GM12878 (cell line): ENCODE results near the gene S100A12.

Source experiments
- BHLHE40 ChIP-seq, 2 experiments: fragments of 450-650 bp in 1 of 2; IDR thresholded peaks; 2 replicates each; pipeline ENCODE4 v1.6.1; 2011 to 2017; ENCODE audit warnings: low read depth in 2 of 2, borderline replicate concordance in 1 of 2, improper control_type of control experiment in 1 of 2, low read length in 1 of 2, mild to moderate bottlenecking in 1 of 2
- EZH2 ChIP-seq: IDR thresholded peaks from 2 replicates; pipeline ENCODE4 v1.6.1; 2012; ENCODE audit warnings: low read depth, mild to moderate bottlenecking, control low read depth, inconsistent platforms, low read length, borderline replicate concordance; ENCODE audit not compliant: control insufficient read depth
- NR2C2 ChIP-seq: IDR thresholded peaks from 2 replicates; pipeline ENCODE4 v1.6.1; 2011; ENCODE audit warnings: borderline replicate concordance, low read depth; ENCODE audit not compliant: control insufficient read depth, insufficient read length
- TBL1XR1 ChIP-seq: IDR thresholded peaks from 2 replicates; pipeline ENCODE4 v1.6.1; 2012; ENCODE audit warnings: low read depth, low read length, improper control_type of control experiment
- TF ChIP-seq, protein P1 (sequence below), 3 experiments: IDR thresholded peaks in 2 of 3; conservative IDR thresholded peaks in 1 of 3; 2 replicates each; pipeline ENCODE4 v1.5.1; 2011; ENCODE audit warnings: low read depth in 3 of 3, low read length in 3 of 3, mild to moderate bottlenecking in 3 of 3, control low read depth in 2 of 3, moderate library complexity in 2 of 3, inconsistent platforms in 1 of 3, mixed read lengths in 1 of 3; ENCODE audit not compliant: control insufficient read depth in 2 of 3, insufficient read depth in 1 of 3; ENCODE audit errors: extremely low read depth in 1 of 3

GRCh38 chr1:153395776-153396175 is 20.4 kb upstream of the S100A12 start:
- TF ChIP-seq BHLHE40 (IDR thresholded peaks at IDR 0.05; ENCODE audit: borderline replicate concordance in 1 of 2, low read depth in 2 of 2, low read length in 1 of 2): no peak
- TF ChIP-seq TBL1XR1: no peak
- TF ChIP-seq, protein P1, sequence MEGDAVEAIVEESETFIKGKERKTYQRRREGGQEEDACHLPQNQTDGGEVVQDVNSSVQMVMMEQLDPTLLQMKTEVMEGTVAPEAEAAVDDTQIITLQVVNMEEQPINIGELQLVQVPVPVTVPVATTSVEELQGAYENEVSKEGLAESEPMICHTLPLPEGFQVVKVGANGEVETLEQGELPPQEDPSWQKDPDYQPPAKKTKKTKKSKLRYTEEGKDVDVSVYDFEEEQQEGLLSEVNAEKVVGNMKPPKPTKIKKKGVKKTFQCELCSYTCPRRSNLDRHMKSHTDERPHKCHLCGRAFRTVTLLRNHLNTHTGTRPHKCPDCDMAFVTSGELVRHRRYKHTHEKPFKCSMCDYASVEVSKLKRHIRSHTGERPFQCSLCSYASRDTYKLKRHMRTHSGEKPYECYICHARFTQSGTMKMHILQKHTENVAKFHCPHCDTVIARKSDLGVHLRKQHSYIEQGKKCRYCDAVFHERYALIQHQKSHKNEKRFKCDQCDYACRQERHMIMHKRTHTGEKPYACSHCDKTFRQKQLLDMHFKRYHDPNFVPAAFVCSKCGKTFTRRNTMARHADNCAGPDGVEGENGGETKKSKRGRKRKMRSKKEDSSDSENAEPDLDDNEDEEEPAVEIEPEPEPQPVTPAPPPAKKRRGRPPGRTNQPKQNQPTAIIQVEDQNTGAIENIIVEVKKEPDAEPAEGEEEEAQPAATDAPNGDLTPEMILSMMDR (IDR thresholded peaks at IDR 0.05 in 2 of 3, conservative IDR thresholded peaks at IDR 0.05 in 1 of 3; ENCODE audit: control insufficient read depth in 2 of 3, extremely low read depth in 1 of 3, insufficient read depth in 1 of 3, low read depth in 3 of 3, low read length in 3 of 3): no peak
- no peak for TF ChIP-seq EZH2
- no peak for TF ChIP-seq NR2C2
